Measurements from ENCODE around the gene CTIF.

Gene CTIF

DNA sequence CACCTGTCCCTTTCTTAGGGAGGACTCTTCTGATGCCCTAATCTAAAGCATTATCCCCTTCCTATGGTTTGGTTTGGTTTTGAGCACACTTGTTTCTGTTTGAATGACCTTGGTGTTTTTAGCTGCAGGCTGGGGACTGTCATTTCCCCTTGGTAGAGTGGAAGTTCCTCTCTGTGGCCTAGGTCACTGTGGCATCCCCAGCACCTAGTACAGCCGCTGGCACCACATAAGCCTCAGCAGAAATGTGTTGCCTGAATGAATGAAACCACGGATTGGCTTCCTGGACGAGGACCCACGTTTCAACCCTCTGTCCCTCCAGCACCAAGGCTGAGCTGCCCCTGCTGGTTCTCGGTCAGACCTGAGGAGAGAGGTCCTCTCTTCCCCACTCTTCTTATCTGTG lies 159.9 kb downstream of the CTIF start:
- H3K9ac ChIP-seq (ENCODE audit: low read length), result no peak overlapping the region
- H3K36me3 ChIP-seq (ENCODE audit: low read length), result no peaks in the 10 kb centered on the region
- H3K9me2 ChIP-seq (replicated peaks; ENCODE audit: insufficient read depth, low read length), result no peaks in the 10 kb centered on the region
- no peak overlapping the region for H3K27ac ChIP-seq (ENCODE audit: low read depth, low read length)
- no peak overlapping the region for H3K4me2 ChIP-seq (ENCODE audit: low read depth, low read length, poor library complexity, severe bottlenecking)
- H3F3A ChIP-seq (ENCODE audit: insufficient read depth), result no peaks in the 10 kb centered on the region
- no peaks in the 10 kb centered on the region for H3K27me3 ChIP-seq (ENCODE audit: low read length)
- H3K9me3 ChIP-seq (ENCODE audit: insufficient read depth, low read length), result no peaks in the 10 kb centered on the region
- H4K20me1 ChIP-seq (ENCODE audit: low read depth, low read length), result no peaks in the 10 kb centered on the region
- H3K4me3 ChIP-seq (ENCODE audit: insufficient read depth, low read length, poor library complexity, severe bottlenecking), result no peak overlapping the region
- no peak for TF ChIP-seq EZH2phosphoT487 (conservative IDR thresholded peaks at IDR 0.05; ENCODE audit: low read length)
- no peak for TF ChIP-seq CTCF (IDR thresholded peaks at IDR 0.05; ENCODE audit: insufficient read depth, low read length, poor library complexity, severe bottlenecking)
- no peaks in the 10 kb centered on the region for H3K79me2 ChIP-seq (ENCODE audit: insufficient read depth, low read length)
- no peak overlapping the region for H2AFZ ChIP-seq (ENCODE audit: low read depth, low read length, severe bottlenecking)

DNA sequence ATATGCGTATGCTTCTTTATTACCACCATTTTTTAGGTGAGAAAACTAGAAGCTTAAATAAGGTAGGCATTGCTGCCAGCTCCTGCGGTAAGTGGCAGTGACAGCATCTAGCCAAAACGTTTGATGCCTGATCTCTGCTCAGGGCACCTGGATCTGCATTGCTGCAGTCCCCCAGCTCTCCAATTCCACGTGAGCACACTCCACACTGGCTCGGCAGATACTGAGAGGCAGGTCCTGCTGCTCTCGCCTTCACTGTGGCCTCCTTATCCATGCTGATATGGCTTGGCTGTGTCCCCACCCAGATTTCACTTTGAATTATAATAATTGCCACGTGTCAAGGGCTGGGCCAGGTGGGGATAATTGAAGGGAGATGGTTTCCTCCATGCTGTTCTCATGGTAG lies 160.9 kb downstream of the CTIF start:
- Histone ChIP-seq H3K4me2 (ENCODE audit: low read depth, low read length, poor library complexity, severe bottlenecking) (no peak overlapping the region), H3K4me3 (ENCODE audit: insufficient read depth, low read length, poor library complexity, severe bottlenecking) (no peak overlapping the region), H3K79me2 (ENCODE audit: insufficient read depth, low read length) (no peaks in the 10 kb centered on the region), H3K27ac (ENCODE audit: low read depth, low read length) (no peak overlapping the region), H3F3A (ENCODE audit: insufficient read depth) (no peaks in the 10 kb centered on the region), H3K9ac (ENCODE audit: low read length) (no peak overlapping the region), H3K27me3 (ENCODE audit: low read length) (no peaks in the 10 kb centered on the region), H2AFZ (ENCODE audit: low read depth, low read length, severe bottlenecking) (no peak overlapping the region), H3K9me2 (replicated peaks; ENCODE audit: insufficient read depth, low read length) (no peaks in the 10 kb centered on the region), H3K36me3 (ENCODE audit: low read length) (no peaks in the 10 kb centered on the region), H4K20me1 (ENCODE audit: low read depth, low read length) (no peaks in the 10 kb centered on the region), H3K9me3 (ENCODE audit: insufficient read depth, low read length) (no peaks in the 10 kb centered on the region)
- TF ChIP-seq CTCF (IDR thresholded peaks at IDR 0.05; ENCODE audit: insufficient read depth, low read length, poor library complexity, severe bottlenecking) (no peak), EZH2phosphoT487 (conservative IDR thresholded peaks at IDR 0.05; ENCODE audit: low read length) (no peak)

DNA sequence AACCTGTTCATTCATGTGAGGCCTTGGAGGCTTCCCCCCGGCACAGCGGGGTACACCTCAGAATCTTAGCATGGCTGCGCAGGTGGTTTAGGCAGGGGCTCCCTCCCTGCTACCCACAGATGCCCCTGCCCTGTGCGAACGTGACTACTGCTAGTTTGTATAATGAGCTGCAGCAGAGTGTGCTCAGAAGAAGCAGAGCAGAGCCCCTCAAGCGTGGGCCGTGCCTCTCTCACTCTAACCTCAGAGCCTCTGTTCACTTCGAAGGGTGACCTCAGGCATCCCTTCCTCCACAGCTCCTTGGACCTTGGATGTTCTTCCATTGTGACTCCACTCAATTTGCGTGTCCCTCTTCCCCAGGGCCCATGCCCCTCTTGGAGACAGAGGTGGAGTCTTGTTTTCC lies 161.6 kb downstream of the CTIF start:
- no peak overlapping the region for H2AFZ ChIP-seq (ENCODE audit: low read depth, low read length, severe bottlenecking)
- no peak overlapping the region for H3K4me3 ChIP-seq (ENCODE audit: insufficient read depth, low read length, poor library complexity, severe bottlenecking)
- no peak overlapping the region for H3K9ac ChIP-seq (ENCODE audit: low read length)
- H4K20me1 ChIP-seq (ENCODE audit: low read depth, low read length), result no peaks in the 10 kb centered on the region
- no peaks in the 10 kb centered on the region for H3K9me2 ChIP-seq (replicated peaks; ENCODE audit: insufficient read depth, low read length)
- H3K36me3 ChIP-seq (ENCODE audit: low read length), result no peaks in the 10 kb centered on the region
- no peaks in the 10 kb centered on the region for H3K9me3 ChIP-seq (ENCODE audit: insufficient read depth, low read length)
- H3K27me3 ChIP-seq (ENCODE audit: low read length), result no peaks in the 10 kb centered on the region
- no peak for TF ChIP-seq CTCF (IDR thresholded peaks at IDR 0.05; ENCODE audit: insufficient read depth, low read length, poor library complexity, severe bottlenecking)
- TF ChIP-seq EZH2phosphoT487 (conservative IDR thresholded peaks at IDR 0.05; ENCODE audit: low read length), result no peak
- no peak overlapping the region for H3K27ac ChIP-seq (ENCODE audit: low read depth, low read length)
- H3K4me2 ChIP-seq (ENCODE audit: low read depth, low read length, poor library complexity, severe bottlenecking), result no peak overlapping the region
- H3F3A ChIP-seq (ENCODE audit: insufficient read depth), result no peaks in the 10 kb centered on the region
- H3K79me2 ChIP-seq (ENCODE audit: insufficient read depth, low read length), result no peaks in the 10 kb centered on the region
